PC-3 (cell line): ENCODE measurements around the gene RPAP2.

Source experiments
- CTCF ChIP-seq: fragments of 300-600 bp; sonication (generic); conservative IDR thresholded peaks from 2 replicates; pipeline ENCODE4 v1.5.1; 2017; ENCODE audit warnings: antibody characterized with exemption, low read depth, mild to moderate bottlenecking, low read length
- EZH2 ChIP-seq: fragments of 300-600 bp; sonication (generic); IDR thresholded peaks from one replicate; pipeline ENCODE4 v1.6.1; 2017; ENCODE audit warnings: antibody characterized with exemption, mild to moderate bottlenecking, low read length; ENCODE audit not compliant: unreplicated experiment
- EZH2phosphoT487 ChIP-seq: fragments of 300-600 bp; sonication (generic); IDR thresholded peaks from 2 replicates; pipeline ENCODE4 v1.6.1; 2018; ENCODE audit warnings: mild to moderate bottlenecking, antibody characterized with exemption, low read length, borderline replicate concordance

DNA sequence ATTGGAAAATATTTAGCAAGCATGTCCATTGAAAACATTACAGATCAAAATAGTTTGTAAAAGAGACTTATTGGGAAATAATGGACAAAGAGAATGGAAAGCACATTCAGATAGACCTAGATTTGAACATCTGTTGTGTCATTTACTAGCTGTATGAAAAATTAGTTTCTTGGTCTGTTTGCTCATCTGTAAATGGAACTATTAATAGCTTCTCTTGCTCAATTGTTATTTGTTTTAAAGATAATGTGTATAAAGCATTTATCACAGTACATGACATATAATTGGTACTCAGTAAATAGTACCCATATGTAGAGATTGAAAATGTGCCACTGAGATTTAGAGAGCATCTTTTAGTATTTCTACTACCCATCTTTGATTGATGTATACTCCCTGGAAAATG is 25.9 kb downstream of the RPAP2 start:
- TF ChIP-seq CTCF: no peak
- TF ChIP-seq EZH2: no peak
- no peak for TF ChIP-seq EZH2phosphoT487
